Measurements from ENCODE around the gene ATP1A3.
"Not testable (repeated sequence)": the region's sequence is repeated elsewhere in the genome, so short reads cannot be mapped to it uniquely, and the experiment has no call there.

The ATP1A3 gene

DNA sequence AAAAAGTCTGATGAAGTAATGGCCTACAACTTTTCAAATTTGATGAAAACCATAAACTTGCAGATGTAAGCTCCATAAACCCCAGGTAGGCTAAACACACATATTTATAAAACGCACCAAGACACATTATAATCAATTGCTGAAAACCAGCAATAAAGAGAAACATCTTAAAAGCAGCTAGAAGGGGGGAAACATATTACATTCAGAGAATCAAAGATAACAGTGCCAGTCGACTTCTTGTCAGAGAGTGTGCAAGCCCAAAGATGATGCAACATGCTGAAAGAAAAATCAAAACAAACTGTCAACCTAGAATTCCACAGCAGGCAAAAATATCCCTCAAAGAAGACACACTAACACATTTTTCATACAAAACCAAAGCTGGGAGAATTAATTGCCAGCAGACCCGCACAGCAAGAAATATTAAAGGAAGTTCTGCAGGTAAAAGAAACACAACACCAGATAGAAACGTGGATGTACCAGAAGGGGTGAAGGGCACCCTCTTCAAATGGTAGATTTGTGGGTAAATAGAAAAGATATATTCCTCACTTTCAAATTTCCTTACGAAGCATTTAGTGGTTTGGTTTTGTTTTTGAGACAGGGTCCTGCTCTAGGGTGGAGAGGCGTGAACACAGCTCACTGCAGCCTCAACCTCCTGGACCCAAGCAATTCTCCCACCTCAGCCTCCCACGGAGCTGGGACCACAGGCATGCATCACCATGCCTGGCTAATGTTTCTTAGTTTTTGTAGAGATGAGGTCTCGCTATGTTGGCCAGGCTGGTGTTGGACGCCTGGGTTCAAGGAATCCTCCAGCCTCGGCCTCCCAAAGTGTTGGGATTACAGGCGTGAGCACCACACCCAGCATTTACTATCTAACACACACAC is 16.5 kb upstream of the ATP1A3 start:
- DNase-seq: no peak

DNA sequence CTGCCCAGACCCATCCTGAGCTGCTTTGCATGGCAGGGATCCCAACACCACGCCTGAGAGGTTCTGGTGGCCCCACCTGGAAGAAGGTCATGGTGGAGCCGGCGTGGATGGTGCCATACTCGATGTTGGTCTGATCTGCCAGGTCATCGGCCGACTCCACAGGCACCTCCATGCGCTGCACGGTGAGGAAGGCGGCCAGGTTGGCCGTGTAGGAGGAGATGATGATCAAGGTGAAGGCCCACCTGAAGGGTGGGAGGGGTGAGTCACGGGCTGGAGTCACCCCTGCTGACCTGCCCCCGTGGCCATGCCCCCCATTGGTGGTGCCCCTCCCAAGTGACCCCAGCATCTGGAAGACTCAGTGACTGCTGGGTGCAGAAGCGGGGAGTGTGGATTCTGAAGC is 12.5 kb upstream of the ATP1A3 start:
- no peak for DNase-seq

DNA sequence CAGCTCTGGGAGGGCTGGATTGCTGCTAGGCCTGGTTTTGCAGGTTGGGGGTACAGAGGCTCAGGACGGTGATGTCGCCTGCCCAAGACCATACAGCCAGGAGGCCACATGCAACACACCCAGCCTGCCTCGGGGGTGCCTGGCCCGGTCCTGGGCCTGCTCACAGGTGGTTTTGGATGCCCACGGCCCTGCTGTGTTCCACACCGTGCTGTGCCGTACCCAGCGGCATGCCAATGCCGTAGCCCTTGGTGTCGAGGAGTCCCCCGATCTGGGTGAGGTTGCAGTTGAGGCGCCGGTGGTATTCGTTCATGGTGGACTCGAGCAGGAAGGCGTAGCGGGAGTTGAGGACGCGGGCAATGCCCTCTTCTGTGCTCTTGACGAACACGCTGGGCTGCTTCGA is 11.5 kb upstream of the ATP1A3 start:
- no peak for DNase-seq

DNA sequence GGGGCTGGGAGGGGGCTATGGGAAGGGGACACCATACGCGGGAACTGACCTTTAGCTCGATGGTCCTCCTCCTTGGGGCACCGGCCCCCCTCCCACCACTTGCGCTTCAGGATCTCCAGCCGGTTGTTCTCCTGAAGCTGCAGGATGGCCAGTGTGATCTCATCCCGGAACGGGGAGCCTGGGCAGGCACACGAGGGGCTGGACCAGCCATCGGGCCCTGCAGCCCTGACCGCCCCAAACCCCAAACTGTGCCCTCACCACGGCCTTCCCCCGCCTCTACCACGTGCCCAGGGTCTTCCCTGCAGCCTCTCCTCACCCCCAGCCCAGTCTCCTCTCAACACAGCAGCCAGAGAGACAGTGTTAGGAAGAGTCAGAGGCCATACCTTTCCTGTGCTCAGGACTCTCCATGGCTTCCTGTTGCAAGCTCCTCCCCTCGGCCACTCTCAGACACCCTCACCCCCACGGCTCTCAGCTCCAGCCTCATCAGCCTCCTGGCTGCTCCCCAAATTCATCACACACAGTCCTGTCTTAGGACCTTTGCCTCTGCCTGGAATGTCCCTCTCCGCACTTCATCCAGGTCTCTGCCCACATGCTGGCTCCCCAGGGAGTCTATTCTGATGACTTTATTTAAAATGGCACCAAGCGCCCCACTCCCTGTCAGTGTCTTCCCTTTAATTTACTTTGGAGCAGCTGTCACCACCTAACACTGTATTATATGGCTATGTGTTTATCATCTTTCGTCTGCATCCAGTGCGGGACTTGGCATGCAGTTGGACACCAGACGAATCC is 9.7 kb upstream of the ATP1A3 start:
- no peak for DNase-seq

DNA sequence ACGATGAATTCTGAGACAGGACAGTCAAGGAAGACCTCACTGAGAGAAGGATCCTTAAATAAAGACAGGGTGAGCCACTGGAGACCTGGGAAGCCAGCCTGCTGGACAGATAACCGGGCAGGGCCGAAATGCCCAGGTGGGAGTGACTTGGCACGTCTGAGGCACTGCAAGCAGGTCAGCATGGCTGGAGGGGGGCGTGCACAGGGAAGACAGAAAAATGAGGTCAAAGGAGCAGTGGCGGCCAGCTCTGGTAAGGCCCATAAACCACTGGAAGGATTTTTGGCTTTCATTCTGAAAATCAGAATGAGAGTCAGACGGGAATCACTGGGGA is 5.8 kb upstream of the ATP1A3 start:
- no peak for DNase-seq

DNA sequence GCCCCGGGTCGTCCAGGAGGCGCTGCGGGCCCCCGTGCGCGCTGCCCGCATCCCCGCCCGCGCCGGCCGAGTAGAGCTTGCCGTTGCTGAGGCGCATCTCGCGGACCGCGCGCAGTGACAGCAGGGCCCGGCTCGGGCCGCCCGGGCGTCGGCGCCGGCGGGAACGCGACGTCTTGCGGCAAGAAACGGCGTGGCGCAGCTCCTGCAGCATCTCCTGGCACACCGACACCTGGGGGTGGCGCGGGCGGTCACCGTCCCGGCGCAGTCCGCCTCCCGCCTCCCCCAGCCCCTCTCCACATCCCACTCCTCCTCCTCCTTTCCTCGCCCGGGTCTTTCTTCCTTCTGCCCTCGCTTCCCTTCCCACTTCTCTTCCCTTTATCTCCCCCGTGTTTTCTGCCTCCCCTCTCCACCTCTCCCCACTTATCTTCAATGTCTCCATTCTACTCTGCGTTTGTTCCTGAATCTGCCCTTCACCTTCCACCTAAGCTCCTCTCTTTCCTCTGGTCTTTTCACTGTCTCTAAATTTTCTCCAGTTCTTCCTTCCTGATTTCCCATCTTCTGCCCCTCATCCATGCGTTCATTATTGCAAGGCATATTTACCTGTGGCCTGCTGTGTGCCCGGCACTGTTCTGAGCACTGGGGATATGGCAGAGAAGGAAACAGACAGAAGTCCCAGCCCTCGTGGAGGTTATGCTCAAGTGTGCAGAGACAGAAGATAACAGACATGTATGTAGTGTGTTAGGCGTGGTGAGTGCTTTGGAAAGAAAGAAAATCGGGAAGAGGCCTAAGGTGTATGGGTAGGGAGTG is 5.2 kb upstream of the ATP1A3 start:
- DNase-seq: peak in 1 of 2 experiments; percentile 32

DNA sequence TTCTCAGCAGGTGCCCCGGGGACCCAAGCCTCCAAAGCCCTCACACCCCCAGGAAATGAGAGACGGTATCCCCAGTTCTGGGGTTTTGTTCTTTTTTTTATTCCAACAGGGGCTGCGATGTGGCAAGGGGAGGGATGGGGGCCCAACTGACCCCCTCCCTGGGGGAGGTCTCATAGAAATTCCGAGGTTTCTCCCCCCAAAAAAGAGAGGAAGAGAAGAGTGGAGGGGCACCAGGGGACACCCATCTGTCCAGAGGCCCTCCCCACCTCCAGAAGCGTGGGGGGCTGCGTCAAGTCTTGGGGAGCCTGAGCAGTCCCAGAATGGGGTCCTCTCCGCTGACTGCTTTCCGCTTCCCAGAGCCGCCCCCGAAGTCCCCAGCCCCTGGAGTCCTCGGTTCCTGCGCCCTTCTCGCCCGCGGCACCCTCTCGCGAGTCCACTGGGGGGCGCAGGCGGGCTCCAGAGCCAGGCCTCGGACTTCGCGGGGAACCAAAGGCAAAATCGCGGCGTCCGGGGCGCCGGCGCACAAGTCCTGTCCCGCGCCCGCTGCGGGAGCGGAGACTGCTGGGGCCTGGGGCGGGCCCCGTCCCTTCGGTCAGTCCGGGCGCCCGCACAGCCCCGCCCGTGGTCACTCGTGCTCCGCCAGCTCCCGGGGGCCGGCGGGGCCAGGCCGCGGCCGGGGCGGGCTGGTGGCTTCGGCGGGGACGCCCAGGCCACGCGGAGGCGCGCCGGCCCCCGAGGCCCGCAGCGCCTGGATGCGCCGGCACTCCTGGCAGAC is 4.4 kb upstream of the ATP1A3 start:
- DNase-seq: peak; percentile 73 to 79

DNA sequence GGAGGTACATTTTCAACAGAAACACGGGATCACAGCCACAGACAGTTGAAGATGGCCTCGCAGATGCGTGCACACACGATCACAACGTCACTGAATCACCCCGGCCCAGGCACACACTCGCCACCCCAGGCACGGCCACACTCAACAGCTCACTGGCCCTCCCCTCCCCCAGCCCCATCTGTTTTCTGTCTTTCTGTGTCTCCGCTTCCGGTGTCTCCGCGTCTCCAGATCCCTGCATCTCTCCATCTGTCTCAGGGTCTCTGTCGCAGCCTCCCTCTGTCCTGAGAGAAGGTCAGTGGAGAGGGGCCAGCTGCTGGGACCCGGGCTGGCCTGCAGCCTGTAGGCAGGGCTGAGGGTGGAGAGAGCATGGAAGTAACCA is 3.8 kb upstream of the ATP1A3 start:
- DNase-seq: peak; percentile 30 to 31

DNA sequence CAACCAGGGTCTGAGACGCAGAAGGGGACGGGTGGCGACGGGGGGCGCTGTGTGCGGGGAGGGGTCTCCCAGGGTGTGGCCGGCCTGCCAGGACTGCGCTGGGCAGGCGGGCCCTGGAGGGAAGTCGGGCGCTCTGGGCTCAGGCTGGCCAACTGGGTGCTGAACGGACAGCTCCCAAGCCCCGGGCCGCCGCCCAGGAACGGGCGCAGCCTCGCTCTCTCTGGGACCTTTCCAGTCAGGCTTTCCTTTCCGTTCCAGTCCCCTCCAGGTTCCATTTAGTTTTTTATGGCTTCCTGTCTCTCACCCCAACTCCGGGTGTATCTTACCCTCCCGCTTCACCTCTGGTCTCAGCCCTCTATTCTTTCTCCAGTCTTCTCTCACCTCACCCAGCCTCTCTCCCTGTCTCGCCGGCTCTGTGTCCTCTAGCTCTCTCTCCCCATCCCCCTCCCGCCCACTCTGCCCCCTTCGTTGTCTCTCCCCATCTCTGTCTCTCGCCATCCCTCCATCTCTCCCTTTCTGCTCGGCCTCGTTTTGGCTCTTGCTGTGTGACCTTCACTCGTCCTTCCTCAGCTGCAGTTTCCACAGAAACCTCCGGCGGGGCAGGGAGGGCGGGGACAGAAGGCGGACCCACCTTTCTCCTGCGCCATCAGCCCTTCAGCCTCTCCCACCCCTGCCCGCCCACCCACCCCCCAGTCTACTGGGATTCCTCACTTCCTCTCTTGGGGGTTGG is 3.3 kb upstream of the ATP1A3 start:
- peak; percentile 55 to 67 for DNase-seq

DNA sequence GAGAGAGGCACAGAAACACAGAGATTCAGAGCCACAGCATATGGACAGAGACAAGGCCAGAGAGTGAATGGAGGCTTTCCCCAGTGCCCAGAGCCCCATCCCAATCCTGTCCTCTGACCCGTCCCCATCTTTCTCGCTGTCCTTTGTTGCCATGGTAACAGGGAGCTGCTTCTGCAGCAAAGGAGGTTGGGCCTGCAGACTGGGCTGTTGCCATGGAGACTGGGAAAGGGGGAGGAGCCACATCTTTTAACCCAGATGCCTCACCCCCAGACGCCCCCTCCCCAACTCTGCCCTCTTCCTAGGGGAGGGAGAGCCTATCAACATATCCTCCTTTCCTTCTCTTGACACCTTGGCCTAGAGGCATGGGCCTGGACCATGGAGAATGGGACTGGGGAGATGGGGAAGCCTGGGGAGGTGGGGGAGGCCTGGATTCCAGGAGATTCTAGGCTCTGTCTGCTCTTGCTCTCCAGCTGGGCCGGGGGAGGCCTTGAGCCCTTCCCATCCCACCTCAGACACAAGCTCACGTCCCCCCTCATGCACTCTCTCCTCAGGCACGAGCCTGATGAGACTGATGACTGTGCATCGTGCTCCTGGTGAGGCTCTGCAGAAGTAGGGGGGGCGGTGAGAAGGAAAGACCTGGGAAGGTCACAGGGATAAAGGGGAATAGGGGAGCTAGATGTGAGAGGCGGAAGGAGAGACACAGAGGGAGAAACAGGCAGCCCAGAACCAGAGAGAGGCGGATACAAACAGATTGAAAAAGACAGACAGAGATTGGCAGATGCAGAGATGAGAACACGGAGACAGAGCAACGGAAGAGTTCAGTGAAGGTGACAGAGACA is 2.1 kb upstream of the ATP1A3 start:
- DNase-seq: peak in 1 of 2 experiments; percentile 24

DNA sequence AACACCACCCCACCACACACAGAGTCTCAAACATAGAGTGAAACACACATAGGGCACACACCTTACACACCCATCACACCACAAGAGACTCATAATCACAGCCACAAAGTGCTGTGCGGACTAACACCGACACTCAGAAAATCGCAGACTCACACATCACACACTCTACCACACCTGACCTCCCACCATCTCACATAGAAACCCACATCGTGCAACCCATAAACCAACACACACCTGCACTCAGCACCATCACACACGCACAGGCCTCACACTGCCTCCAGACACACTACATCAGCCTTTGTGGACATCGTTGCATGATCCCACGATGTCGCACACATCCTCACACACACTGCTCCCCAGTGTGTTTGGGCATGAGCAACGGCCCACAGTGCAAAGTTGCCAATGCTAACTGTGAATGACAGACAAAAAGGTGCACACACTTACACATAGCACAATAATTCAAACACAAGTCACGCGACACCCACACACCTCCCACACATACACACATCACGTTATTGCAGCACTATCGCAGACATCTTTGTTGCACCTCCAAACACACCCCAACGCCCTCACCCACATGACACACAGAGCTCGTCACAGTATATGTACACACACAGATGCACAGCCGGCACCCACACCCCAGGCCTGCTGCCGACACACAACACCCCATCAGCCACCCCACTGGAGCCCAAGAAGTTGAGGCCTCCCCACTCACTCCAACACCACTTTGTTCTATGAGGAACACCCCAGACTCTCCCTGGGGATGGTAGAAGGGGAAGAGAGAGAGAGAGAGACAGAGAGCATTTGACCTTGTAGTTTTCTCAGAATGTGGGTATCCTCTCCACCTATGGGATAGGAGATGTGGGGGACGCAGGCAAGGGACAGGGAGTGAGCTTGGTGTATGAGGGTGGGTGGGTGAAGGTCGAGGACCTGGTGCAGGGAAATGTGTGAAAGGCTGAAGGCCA is 1.2 kb upstream of the ATP1A3 start:
- peak in 1 of 2 experiments; percentile 23 for DNase-seq

DNA sequence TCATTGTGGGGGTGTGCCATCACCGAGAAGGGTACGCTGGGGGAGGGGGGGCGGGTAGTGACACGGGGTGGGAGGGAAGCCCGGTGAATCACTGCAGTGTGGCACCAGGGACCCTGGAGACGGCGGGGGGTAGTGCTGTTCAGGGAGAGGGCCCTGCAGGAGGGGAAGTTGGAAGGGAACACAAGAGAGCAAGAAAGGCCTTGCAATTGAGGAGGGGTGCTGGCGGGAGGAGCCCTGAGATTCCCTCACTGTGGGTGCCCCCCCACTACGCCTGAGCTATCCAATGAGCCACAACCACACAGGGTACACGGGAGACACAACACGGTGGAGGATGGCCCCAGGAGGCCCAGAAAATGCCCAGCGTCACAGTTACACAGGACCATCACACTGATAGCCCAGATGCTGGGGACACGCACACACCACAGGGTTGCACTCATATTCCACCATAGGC is 516 bp upstream of the ATP1A3 start:
- DNase-seq: no peak

DNA sequence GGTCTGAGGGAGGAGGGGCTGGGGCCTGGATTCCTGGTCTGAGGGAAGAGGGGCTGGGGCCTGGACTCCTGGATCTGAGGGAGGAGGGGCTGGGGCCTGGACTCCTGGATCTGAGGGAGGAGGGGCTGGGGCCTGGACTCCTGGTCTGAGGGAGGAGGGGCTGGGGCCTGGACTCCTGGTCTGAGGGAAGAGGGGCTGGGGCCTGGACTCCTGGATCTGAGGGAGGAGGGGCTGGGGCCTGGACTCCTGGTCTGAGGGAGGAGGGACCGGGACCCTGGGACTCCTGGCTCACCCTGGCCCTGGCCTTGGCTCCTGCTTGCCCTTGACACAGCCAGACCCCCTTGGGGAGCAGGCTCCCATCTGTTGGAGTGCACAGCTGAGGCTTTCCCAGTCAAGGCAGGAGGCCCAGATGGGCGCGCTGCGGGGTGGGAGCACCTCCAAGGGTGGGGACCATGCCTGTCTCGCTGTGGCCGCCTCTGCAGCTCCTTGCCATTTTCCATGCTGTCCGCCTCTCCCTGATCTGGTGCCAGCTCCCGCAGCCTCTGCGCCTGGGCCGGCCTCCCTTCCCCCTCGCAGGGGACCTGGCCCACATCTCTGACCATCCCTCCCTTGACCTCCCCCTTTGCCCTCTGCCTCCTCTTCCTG is 2.0 kb downstream of the ATP1A3 start:
- DNase-seq: not testable (repeated sequence)

DNA sequence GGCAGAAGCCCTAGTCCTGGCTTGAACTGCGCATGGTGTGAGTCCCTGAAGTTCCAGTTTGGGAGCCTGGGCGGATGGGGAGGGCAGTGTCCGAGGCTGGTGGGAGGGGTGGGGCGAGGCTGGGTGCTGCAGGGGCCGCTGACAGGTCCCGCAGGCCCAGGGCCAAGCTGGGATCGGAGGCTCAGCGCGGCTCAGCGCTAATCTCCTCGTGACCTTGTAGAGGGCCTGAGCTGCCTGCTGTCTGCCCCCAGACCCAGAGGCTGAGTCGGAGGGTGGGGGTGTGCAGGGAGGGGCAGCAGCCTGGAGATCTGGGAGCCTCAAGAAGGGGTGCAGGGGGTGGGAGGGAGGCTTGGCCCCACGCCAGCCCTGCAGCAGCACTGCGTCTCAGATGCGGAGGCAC is 3.0 kb downstream of the ATP1A3 start:
- no peak for DNase-seq

DNA sequence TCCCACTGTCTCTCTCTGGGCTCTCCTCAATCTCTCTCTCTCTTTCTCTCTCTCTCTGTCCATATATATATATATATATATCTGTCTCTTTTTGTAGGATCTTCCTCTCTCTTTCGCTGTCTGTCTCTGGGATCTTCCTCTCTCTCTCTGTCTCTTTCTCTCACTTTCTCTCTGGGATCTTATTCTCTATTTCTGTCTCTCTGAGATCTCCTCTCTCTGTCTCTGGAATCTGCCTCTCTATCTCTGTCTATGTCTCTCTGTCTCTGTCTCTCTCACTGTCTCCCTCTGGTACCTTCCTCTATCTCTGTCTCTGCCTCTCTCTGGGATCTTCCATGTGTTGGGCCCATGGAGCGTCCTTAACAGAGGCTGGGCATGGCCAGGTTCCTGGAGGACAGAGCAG is 3.4 kb downstream of the ATP1A3 start:
- DNase-seq: no peak

DNA sequence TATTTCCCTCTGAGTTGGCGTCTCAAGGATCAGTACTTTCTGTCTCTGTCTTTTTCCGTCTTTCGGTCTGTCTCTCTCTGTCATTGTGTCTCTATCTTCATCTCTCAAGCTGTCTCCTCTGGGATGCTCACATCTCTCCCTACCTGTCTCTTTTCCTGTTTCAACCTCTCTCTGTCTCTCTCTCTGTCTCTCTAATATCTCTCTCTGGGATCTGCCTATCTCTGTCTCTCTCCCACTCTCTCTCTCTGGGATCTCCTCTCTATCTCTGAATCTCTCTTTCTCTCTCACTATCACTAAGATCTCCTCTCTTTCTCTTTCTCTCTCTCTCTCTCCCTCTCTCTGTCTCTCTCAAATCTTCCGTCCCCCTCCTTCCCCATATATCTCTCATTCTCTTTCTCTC is 4.0 kb downstream of the ATP1A3 start:
- DNase-seq: no peak

DNA sequence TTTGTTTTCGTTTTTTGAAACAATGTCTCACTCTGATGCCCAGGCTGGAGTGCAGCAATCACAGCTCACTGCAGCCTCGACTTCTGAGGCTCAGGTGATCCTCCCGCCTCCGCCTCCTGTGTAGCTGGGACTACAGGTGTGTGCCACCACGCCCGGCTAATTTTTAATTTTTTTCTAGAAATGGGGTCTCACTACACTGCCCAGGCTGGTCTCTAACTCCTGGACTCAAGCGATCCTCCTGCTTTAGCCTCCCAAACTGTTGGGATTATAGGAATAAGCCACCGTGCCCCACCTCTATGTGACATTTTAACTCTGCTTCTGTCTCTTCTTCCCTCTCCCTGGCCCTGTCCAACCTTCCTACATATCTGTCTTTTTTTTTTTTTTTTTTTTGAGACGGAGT is 5.1 kb downstream of the ATP1A3 start:
- no peak for DNase-seq

DNA sequence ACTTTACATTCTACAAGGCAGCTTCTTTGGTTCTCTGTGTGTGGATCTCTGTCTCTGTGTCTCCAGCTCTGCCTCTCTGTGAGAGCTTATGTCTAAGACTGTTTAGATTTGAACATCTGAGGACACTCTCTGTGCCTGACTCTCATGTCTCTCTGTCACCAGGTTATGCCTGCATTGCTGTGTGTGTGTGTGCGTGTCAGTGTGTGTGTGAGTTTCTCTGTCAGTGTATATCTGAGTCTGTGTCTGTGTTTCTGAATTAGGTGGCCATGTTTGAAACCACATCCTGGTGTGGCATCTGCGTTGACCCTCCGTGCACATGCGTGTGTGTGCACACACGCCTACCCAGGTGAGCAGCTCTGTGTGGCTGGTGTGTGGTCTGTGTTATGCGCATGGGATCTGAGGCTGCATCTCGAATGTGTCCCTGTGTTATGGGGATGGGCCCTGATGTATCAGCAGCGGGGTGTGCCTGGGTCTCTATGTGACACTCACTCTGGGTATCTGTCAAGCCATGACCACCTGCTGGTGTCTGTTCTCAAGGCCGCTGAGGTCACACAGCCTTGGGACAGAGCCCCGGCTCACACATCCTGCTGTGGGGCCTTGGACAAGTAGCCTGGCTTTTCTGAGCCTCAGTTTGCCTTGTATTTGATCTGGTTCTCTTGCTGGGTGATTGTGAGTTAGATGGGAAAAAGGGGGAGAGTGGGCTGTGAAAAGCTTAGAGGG is 6.7 kb downstream of the ATP1A3 start:
- DNase-seq: no peak

Measured in activated T-cell treated with anti-CD3 and anti-CD28 coated beads, Interleukin-2, amount 50 U/mL, for 48 hours (primary cell).